ENCODE results near the gene CD74. TPM values are rescaled to one million over a fixed set of nuclear protein-coding genes. Genes with fewer than 3 reads are reported as not detected.

CD74 gene
- total RNA-seq, 1 experiment from 2014 or later: 19.5 TPM

DNA sequence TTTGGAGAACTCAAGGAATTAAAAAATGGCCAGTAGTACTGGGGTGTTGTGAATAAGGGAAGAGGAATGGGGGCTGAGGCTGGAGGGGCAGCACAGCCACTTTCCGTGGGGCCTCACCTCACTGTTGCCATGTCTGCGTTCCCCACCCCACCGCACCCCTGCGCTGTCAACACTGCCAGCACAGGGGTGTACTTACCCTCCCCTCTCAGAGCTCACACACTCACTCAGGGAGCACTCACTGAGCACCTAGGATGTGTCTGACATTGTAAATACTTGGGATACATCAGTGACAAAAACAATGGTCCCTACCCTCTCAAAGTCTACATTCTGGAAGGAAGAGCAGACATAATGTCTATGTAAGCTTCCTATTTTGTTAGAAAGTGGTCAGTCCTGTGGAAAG lies 40.2 kb upstream of the CD74 start:
- H3K23me2 ChIP-seq (ENCODE audit: insufficient read length, low read depth, low read length, poor library complexity, severe bottlenecking): peaks cover 8% of the 10 kb centered on the region
- H3K14ac ChIP-seq (ENCODE audit: insufficient read depth, low read length): no peak overlapping the region
- no peak overlapping the region for H3K4ac ChIP-seq (ENCODE audit: low read depth, low read length)
- no peak overlapping the region for H3K18ac ChIP-seq (ENCODE audit: insufficient read length, low read depth, low read length)
- peaks cover 4% of the 10 kb centered on the region; the same call in 1 of the 2 replicates for H3K4me1 ChIP-seq (ENCODE audit: insufficient read depth, low read length)
- H3K79me2 ChIP-seq (ENCODE audit: insufficient read depth, low read length): peaks cover 14% of the 10 kb centered on the region; the same call in 1 of the 2 replicates
- peaks cover 1% of the 10 kb centered on the region for H3K79me1 ChIP-seq (ENCODE audit: insufficient read depth, low read depth, low read length, poor library complexity, severe bottlenecking)
- H3K9me3 ChIP-seq (ENCODE audit: control insufficient read depth, low read depth, low read length): no peaks in the 10 kb centered on the region
- no peak overlapping the region for H3K27ac ChIP-seq (ENCODE audit: insufficient read length, low read depth, low read length)
- no peak overlapping the region for H2BK15ac ChIP-seq (ENCODE audit: low read depth, low read length)
- Mint-ChIP-seq H3K4me1 (peaks cover 15 to 16% of the 10 kb centered on the region in 2 experiments), H3K9me3 (peaks cover 3% of the 10 kb centered on the region in 2 experiments), H3K36me3 (ENCODE audit: insufficient read depth in 1 of 3, low read depth in 3 of 3) (peaks cover 14 to 21% (median 14%) of the 10 kb centered on the region in 3 experiments), H3K4me3 (no peak overlapping the region), H3K27me3 (ENCODE audit: low read depth) (no peaks in the 10 kb centered on the region), H3K27ac (no peak overlapping the region)
- no peak overlapping the region for H4K5ac ChIP-seq (ENCODE audit: insufficient read length, low read depth, low read length)
- DNase-seq: no peak
- H2BK120ac ChIP-seq (ENCODE audit: low read depth, low read length, poor library complexity, severe bottlenecking): no peak overlapping the region
- TF ChIP-seq, protein P1, sequence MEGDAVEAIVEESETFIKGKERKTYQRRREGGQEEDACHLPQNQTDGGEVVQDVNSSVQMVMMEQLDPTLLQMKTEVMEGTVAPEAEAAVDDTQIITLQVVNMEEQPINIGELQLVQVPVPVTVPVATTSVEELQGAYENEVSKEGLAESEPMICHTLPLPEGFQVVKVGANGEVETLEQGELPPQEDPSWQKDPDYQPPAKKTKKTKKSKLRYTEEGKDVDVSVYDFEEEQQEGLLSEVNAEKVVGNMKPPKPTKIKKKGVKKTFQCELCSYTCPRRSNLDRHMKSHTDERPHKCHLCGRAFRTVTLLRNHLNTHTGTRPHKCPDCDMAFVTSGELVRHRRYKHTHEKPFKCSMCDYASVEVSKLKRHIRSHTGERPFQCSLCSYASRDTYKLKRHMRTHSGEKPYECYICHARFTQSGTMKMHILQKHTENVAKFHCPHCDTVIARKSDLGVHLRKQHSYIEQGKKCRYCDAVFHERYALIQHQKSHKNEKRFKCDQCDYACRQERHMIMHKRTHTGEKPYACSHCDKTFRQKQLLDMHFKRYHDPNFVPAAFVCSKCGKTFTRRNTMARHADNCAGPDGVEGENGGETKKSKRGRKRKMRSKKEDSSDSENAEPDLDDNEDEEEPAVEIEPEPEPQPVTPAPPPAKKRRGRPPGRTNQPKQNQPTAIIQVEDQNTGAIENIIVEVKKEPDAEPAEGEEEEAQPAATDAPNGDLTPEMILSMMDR (conservative IDR thresholded peaks at IDR 0.05): no peak
- no CpG with 5 or more reads among the region's 4 CpGs for WGBS (ENCODE audit: extremely low coverage, insufficient read length, low lambda C conversion rate)
- H2BK20ac ChIP-seq (ENCODE audit: low read depth, low read length, poor library complexity, severe bottlenecking): no peak overlapping the region
- H3T11ph ChIP-seq (ENCODE audit: low read length): no peak overlapping the region
- H4K20me1 ChIP-seq (ENCODE audit: control insufficient read depth, insufficient read depth, insufficient read length): no peaks in the 10 kb centered on the region
- no peak overlapping the region for H2AFZ ChIP-seq (ENCODE audit: low read length)
- no peaks in the 10 kb centered on the region for H3K27me3 ChIP-seq (ENCODE audit: insufficient read depth, low read length)
- no peak overlapping the region for H4K91ac ChIP-seq (ENCODE audit: insufficient read length, low read depth, low read length)
- no peak overlapping the region for H3K56ac ChIP-seq (ENCODE audit: insufficient read length, low read depth, low read length)
- no peak overlapping the region for H2BK5ac ChIP-seq (ENCODE audit: insufficient read length, low read length)
- H3K9ac ChIP-seq (ENCODE audit: extremely low read depth, insufficient read length, low read length): no peak overlapping the region
- H3K23ac ChIP-seq (ENCODE audit: insufficient read length, low read depth, low read length): no peak overlapping the region
- H3K4me2 ChIP-seq (ENCODE audit: insufficient read depth, insufficient read length, low read length): no peak overlapping the region
- no peak overlapping the region for H2BK12ac ChIP-seq (ENCODE audit: insufficient read length, low read depth, low read length)
- no peak overlapping the region for H2AK5ac ChIP-seq (ENCODE audit: insufficient read length, low read length)
- H4K8ac ChIP-seq (replicated peaks; ENCODE audit: insufficient read length, low read depth, low read length): no peak overlapping the region
